Measurements from ENCODE around the gene LCP2. TPM values are rescaled to one million over a fixed set of nuclear protein-coding genes. Genes with fewer than 3 reads are reported as not detected.

LCP2 gene
- total RNA-seq, 1 donor from 2014 or later = 0.09 TPM

DNA sequence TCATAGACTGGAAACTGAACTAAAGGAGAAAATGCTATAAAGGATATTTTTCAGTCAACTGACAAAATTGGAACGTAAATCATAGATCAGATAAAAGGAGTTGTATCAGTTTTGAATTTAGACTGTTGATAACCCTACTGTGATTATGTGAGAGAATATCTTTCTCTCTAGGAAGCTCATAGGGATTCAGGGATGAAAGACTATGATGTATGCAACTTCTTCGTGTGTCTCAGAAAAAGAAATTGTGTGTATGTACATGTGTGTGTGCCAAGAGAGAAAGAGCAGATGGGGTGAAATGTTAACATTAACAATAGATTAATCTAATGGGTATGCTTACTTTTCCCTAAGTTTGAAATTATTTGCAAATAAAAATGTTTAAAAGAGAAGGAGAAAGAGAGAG lies 95.5 kb downstream of the LCP2 start:
- Histone ChIP-seq H2AFZ (ENCODE audit: low read depth, low read length) (no peak overlapping the region), H3K36me3 (ENCODE audit: insufficient read depth, low read length) (no peaks in the 10 kb centered on the region), H3K27me3 (ENCODE audit: insufficient read depth, low read length) (peaks cover 5% of the 10 kb centered on the region), H3K27ac (ENCODE audit: low read depth, low read length) (no peak overlapping the region), H3K79me2 (ENCODE audit: insufficient read depth, low read length) (no peaks in the 10 kb centered on the region), H3K4me3 (ENCODE audit: insufficient read depth, low read depth, low read length) (no peak overlapping the region), H3K9ac (ENCODE audit: low read length) (no peak overlapping the region), H3K4me2 (ENCODE audit: low read length) (no peak overlapping the region), H4K20me1 (ENCODE audit: insufficient read depth, low read length) (no peaks in the 10 kb centered on the region), H3K9me3 (ENCODE audit: insufficient read depth, low read depth, low read length) (no peaks in the 10 kb centered on the region), H3K4me1 (ENCODE audit: insufficient read depth, low read length) (no peaks in the 10 kb centered on the region)
- Mint-ChIP-seq H3K4me1 (ENCODE audit: low read depth, unreplicated experiment) (no peaks in the 10 kb centered on the region), H3K9me3 (ENCODE audit: unreplicated experiment) (no peaks in the 10 kb centered on the region), H3K27ac (ENCODE audit: unreplicated experiment) (no peak overlapping the region), H3K4me3 (ENCODE audit: unreplicated experiment) (no peak overlapping the region), H3K36me3 (ENCODE audit: low read depth, unreplicated experiment) (no peaks in the 10 kb centered on the region), H3K27me3 (ENCODE audit: low read depth, unreplicated experiment) (peaks cover 18% of the 10 kb centered on the region)
- TF ChIP-seq EZH2 (IDR thresholded peaks at IDR 0.05; ENCODE audit: insufficient read depth, low read length) = no peak
- TF ChIP-seq, protein P1, sequence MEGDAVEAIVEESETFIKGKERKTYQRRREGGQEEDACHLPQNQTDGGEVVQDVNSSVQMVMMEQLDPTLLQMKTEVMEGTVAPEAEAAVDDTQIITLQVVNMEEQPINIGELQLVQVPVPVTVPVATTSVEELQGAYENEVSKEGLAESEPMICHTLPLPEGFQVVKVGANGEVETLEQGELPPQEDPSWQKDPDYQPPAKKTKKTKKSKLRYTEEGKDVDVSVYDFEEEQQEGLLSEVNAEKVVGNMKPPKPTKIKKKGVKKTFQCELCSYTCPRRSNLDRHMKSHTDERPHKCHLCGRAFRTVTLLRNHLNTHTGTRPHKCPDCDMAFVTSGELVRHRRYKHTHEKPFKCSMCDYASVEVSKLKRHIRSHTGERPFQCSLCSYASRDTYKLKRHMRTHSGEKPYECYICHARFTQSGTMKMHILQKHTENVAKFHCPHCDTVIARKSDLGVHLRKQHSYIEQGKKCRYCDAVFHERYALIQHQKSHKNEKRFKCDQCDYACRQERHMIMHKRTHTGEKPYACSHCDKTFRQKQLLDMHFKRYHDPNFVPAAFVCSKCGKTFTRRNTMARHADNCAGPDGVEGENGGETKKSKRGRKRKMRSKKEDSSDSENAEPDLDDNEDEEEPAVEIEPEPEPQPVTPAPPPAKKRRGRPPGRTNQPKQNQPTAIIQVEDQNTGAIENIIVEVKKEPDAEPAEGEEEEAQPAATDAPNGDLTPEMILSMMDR (IDR thresholded peaks at IDR 0.05; ENCODE audit: insufficient read depth, low read depth, low read length) = no peak
- DNase-seq (ENCODE audit: low read depth) (no peak), FAIRE-seq (no peak)

DNA sequence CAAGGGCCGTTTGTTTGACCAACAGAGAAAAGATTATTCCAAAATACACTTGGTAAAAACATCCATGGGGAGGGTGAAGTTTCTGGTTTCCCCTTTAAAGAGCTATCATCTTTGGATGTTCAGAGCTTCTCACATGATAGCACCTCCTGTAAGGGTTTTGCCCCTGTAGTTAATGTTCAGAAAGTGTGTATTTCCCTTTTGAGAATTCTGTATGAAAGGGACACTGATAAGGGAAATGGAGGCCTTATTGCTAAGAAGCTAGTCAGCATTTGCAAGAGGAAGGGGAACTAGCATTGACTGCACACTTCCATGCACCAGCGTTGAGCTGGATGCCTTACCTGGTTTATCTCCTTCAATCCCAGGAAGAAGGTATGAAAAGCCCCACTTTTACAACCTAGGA lies 96.3 kb downstream of the LCP2 start:
- H3K4me1 Mint-ChIP-seq (ENCODE audit: low read depth, unreplicated experiment) = no peaks in the 10 kb centered on the region
- no peak overlapping the region for H3K9ac ChIP-seq (ENCODE audit: low read length)
- no peak overlapping the region for H3K27ac Mint-ChIP-seq (ENCODE audit: unreplicated experiment)

DNA sequence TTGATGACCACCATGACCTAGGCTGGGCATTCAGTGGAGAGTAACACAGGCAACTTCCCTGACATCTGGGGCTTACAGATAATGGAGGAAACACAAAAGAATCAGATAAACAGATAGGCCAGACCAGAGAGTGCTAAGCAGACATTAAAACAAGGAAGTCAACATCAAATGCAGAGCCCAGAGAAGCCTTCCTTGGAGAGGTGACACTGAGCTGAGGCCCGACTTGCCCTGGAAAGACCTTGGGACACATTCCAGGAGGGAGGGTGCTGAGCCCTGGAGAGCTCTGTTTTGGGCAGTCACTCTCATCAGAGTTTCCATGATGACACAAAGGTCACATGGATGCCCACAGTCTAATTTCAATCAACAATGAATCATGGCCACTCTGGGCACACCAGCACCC lies 96.7 kb downstream of the LCP2 start:
- Mint-ChIP-seq H3K36me3 (ENCODE audit: low read depth, unreplicated experiment) (no peaks in the 10 kb centered on the region), H3K27ac (ENCODE audit: unreplicated experiment) (no peak overlapping the region), H3K9me3 (ENCODE audit: unreplicated experiment) (no peaks in the 10 kb centered on the region), H3K27me3 (ENCODE audit: low read depth, unreplicated experiment) (peaks cover 24% of the 10 kb centered on the region), H3K4me3 (ENCODE audit: unreplicated experiment) (no peak overlapping the region), H3K4me1 (ENCODE audit: low read depth, unreplicated experiment) (no peaks in the 10 kb centered on the region)
- no peak for DNase-seq (ENCODE audit: low read depth)
- no peak for FAIRE-seq
- H3K36me3 ChIP-seq (ENCODE audit: insufficient read depth, low read length) = no peaks in the 10 kb centered on the region
- H2AFZ ChIP-seq (ENCODE audit: low read depth, low read length) = no peak overlapping the region
- no peak overlapping the region for H3K9ac ChIP-seq (ENCODE audit: low read length)
- H3K4me3 ChIP-seq (ENCODE audit: insufficient read depth, low read depth, low read length) = no peak overlapping the region
- no peaks in the 10 kb centered on the region for H3K9me3 ChIP-seq (ENCODE audit: insufficient read depth, low read depth, low read length)
- no peaks in the 10 kb centered on the region for H3K4me1 ChIP-seq (ENCODE audit: insufficient read depth, low read length)
- no peak overlapping the region for H3K4me2 ChIP-seq (ENCODE audit: low read length)
- no peak overlapping the region for H3K27ac ChIP-seq (ENCODE audit: low read depth, low read length)
- H3K79me2 ChIP-seq (ENCODE audit: insufficient read depth, low read length) = no peaks in the 10 kb centered on the region
- no peaks in the 10 kb centered on the region for H4K20me1 ChIP-seq (ENCODE audit: insufficient read depth, low read length)
- peaks cover 8% of the 10 kb centered on the region for H3K27me3 ChIP-seq (ENCODE audit: insufficient read depth, low read length)
- TF ChIP-seq, protein P1 (IDR thresholded peaks at IDR 0.05; ENCODE audit: insufficient read depth, low read depth, low read length) = no peak
- no peak for TF ChIP-seq EZH2 (IDR thresholded peaks at IDR 0.05; ENCODE audit: insufficient read depth, low read length)

More for the DNA sequence above, 96.3 kb downstream of the LCP2 start:
- H3K4me3 ChIP-seq (ENCODE audit: insufficient read depth, low read depth, low read length) = no peak overlapping the region
- TF ChIP-seq, protein P1 (IDR thresholded peaks at IDR 0.05; ENCODE audit: insufficient read depth, low read depth, low read length) = no peak
- TF ChIP-seq EZH2 (IDR thresholded peaks at IDR 0.05; ENCODE audit: insufficient read depth, low read length) = no peak
- Mint-ChIP-seq H3K27me3 (ENCODE audit: low read depth, unreplicated experiment) (peaks cover 24% of the 10 kb centered on the region), H3K9me3 (ENCODE audit: unreplicated experiment) (no peaks in the 10 kb centered on the region), H3K4me3 (ENCODE audit: unreplicated experiment) (no peak overlapping the region), H3K36me3 (ENCODE audit: low read depth, unreplicated experiment) (no peaks in the 10 kb centered on the region)
- H3K36me3 ChIP-seq (ENCODE audit: insufficient read depth, low read length) = no peaks in the 10 kb centered on the region
- H3K27me3 ChIP-seq (ENCODE audit: insufficient read depth, low read length) = peaks cover 8% of the 10 kb centered on the region
- H3K9me3 ChIP-seq (ENCODE audit: insufficient read depth, low read depth, low read length) = no peaks in the 10 kb centered on the region
- no peaks in the 10 kb centered on the region for H4K20me1 ChIP-seq (ENCODE audit: insufficient read depth, low read length)
- no peaks in the 10 kb centered on the region for H3K79me2 ChIP-seq (ENCODE audit: insufficient read depth, low read length)
- H3K4me1 ChIP-seq (ENCODE audit: insufficient read depth, low read length) = no peaks in the 10 kb centered on the region
- no peak overlapping the region for H3K4me2 ChIP-seq (ENCODE audit: low read length)
- H3K27ac ChIP-seq (ENCODE audit: low read depth, low read length) = no peak overlapping the region
- no peak for FAIRE-seq
- DNase-seq (ENCODE audit: low read depth) = no peak
- no peak overlapping the region for H2AFZ ChIP-seq (ENCODE audit: low read depth, low read length)

Other genes starting within 250 kb of the LCP2 start
- not detected in 2 replicates for gene FOXI1, start 191.9 kb downstream of the LCP2 start, total RNA-seq
- gene C5orf58, start 64.8 kb downstream of the LCP2 start, total RNA-seq = not detected in 2 replicates
- 0.14 and 0.31 TPM in 2 replicates for gene KCNMB1, start 91.6 kb upstream of the LCP2 start, total RNA-seq
- gene KCNIP1, start 206.2 kb upstream of the LCP2 start, total RNA-seq = 0.45 and 0.60 TPM in 2 replicates